ENCODE results near the gene PTPRD. TPM values are rescaled to one million over a fixed set of nuclear protein-coding genes. Genes with fewer than 3 reads are reported as not detected.
"Not testable (repeated sequence)": the region's sequence is repeated elsewhere in the genome, so short reads cannot be mapped to it uniquely, and the experiment has no call there.

PTPRD gene
- total RNA-seq, 2 experiments from 2014 or later: not detected

DNA sequence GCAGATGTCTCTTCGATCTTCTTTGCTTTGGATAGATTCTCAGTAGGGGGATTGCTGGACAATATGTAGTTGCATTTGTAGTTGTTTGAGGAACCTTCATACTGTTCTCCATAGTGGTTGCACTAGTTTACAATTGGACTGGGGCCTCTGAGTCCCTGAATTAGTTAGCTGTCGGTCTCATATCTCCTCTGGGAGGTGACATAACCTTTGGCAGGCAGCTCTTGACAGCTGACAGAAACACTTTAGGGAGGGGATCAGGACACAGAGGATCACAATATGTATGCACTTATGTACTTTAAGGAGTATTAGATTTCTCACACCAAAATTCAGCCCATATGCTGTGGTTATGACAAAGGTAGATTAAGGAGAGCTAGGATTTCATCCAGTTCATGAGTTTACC, 1533.3 kb downstream of the PTPRD start:
- ChIA-PET POLR2A (no interaction called here), CTCF (no interaction called here)
- Mint-ChIP-seq H3K4me1 (no peaks in the 10 kb centered on the region), H3K36me3 (ENCODE audit: low read depth) (no peaks in the 10 kb centered on the region), H3K27me3 (no peaks in the 10 kb centered on the region), H3K4me3 (no peak overlapping the region), H3K27ac (no peak overlapping the region), H3K9me3 (ENCODE audit: low read depth) (peaks cover 12% of the 10 kb centered on the region)
- intact Hi-C loops (cut with DNase I, micrococcal nuclease): no loop called here
- ATAC-seq (no peak), DNase-seq (no peak)

DNA sequence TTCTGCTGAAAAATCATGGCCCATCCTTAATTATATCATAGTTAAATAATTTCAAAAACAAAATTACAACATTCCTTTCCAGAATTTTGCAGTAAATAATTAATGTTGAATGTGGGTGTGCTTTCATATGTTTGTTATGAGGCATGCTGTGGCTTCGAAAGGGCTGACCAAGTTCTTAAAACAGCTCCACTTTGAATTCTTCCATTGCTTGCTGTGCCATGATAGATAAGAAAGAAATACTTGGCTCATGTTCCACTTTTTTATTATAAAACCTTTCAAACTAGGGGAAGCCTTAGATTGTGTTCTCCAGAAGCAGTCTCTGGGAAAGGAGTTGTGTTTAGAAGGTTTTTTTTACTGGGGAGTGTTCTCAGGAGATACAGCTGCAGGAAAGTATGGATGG, 1534.5 kb downstream of the PTPRD start:
- Mint-ChIP-seq H3K27ac (no peak overlapping the region), H3K27me3 (no peaks in the 10 kb centered on the region), H3K4me1 (no peaks in the 10 kb centered on the region), H3K4me3 (no peak overlapping the region), H3K9me3 (ENCODE audit: low read depth) (peaks cover 10% of the 10 kb centered on the region), H3K36me3 (ENCODE audit: low read depth) (no peaks in the 10 kb centered on the region)
- DNase-seq (no peak), ATAC-seq (no peak)
- intact Hi-C loops (cut with DNase I, micrococcal nuclease): no loop called here
- CTCF ChIA-PET: no interaction called here
- POLR2A ChIA-PET: no interaction called here

DNA sequence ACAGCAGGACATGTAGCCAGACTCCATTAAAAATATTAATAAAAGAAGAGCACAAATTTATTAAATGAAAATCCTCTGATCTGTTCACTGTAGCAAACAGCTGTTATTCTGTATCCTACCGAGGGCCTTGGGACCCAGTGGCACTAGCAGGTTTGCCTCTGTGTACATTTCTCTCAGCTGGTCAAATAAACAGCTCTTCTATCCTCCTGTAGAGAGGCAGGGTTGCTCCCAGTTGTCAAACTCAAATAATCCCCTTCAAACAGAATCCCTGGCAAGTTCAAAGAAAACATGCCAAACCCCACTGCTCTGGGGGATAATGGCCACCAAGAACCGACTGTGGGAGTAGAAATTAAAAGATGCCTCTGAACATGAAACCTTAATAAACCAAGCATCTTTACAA, 1551.2 kb downstream of the PTPRD start:
- Mint-ChIP-seq H3K4me3 (no peak overlapping the region), H3K27ac (no peak overlapping the region), H3K9me3 (ENCODE audit: low read depth) (peaks cover 6% of the 10 kb centered on the region), H3K4me1 (no peaks in the 10 kb centered on the region), H3K36me3 (ENCODE audit: low read depth) (no peaks in the 10 kb centered on the region), H3K27me3 (no peaks in the 10 kb centered on the region)
- intact Hi-C loops (cut with DNase I, micrococcal nuclease): no loop called here
- ATAC-seq (no peak), DNase-seq (no peak)
- ChIA-PET CTCF (no interaction called here), POLR2A (no interaction called here)

DNA sequence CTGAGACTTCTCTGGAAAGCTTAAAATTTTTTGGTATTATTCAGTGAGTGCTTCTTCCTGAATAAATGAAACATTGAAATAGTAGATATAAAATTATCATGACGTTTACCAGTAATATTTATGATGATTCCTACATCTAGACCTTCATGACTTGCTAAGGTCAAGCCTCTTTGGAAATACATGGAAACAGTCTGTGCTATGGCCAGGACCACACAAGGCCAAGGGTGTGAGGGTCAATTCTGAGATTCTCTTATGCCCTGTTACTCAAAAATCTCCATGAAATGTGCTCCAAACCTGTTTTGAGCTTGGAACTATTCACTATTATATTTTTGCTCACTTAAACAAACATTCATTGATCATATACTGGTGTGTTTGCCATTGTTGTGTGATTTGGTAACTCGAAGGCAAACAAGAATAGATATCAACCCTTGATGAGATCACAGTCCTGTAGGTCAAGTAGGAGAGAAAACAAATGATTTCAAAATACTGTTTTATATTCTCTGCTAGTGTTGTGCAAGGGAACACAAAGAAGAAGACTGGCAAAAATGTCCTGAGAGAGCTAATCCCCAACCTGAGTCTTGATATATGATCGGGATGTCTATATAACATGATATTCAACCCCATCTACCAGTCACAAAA, 1558.3 kb downstream of the PTPRD start:
- intact Hi-C loops (cut with DNase I, micrococcal nuclease): no loop called here
- CTCF ChIA-PET: no interaction called here
- DNase-seq (no peak), ATAC-seq (no peak)
- POLR2A ChIA-PET: no interaction called here
- H3K9me3 Mint-ChIP-seq (ENCODE audit: low read depth): peaks cover 4% of the 10 kb centered on the region
- H3K36me3 Mint-ChIP-seq (ENCODE audit: low read depth): no peaks in the 10 kb centered on the region
- H3K4me1 Mint-ChIP-seq: no peaks in the 10 kb centered on the region
- H3K4me3 Mint-ChIP-seq: no peak overlapping the region
- H3K27ac Mint-ChIP-seq: no peak overlapping the region
- H3K27me3 Mint-ChIP-seq: no peaks in the 10 kb centered on the region

DNA sequence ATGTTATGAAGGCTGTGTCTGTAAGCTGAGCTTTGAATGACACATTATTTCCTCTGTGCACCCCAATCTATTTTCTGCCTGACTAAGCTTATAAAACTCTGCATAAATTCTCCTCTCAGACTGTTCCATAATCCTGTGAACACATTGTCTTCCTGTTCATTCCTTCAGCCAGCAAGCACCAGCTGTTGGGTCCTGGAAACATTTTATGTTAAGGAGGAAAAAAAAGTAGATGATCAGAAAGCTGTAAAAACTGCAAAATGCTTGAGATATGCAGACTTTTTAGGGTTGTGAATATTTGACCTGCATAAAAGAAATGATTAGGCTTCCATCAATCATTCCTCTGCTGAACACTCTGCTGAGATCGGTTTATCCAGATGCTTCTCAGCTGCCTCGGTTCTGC, 1567.2 kb downstream of the PTPRD start:
- no peak overlapping the region for H3K27ac Mint-ChIP-seq
- H3K27me3 Mint-ChIP-seq: no peaks in the 10 kb centered on the region
- ChIA-PET CTCF (no interaction called here), POLR2A (no interaction called here)
- intact Hi-C loops (cut with DNase I, micrococcal nuclease): no loop called here
- no peak for DNase-seq
- no peak overlapping the region for H3K4me3 Mint-ChIP-seq
- H3K9me3 Mint-ChIP-seq (ENCODE audit: low read depth): no peaks in the 10 kb centered on the region
- ATAC-seq: no peak
- no peaks in the 10 kb centered on the region for H3K36me3 Mint-ChIP-seq (ENCODE audit: low read depth)
- no peaks in the 10 kb centered on the region for H3K4me1 Mint-ChIP-seq

DNA sequence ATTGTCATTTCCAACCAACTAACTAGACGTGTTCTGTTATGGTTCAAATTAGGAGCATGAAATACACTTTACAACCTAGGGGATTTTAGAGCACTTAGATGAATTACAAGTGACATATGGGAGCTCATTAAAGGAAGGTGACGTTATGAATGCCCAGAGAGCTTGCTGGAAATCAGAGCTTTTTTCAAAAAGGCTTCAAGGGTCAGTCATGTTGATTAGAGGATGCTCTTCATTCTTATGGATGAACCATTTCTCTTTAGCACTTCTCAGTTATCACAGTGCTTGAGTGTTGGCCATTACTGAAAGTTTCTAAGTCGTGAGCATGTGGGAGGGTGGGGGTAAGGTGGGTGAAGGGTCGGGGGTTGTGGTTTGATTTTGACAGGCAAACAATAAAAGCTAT, 1567.7 kb downstream of the PTPRD start:
- Mint-ChIP-seq H3K27me3 (no peaks in the 10 kb centered on the region), H3K4me3 (no peak overlapping the region), H3K4me1 (no peaks in the 10 kb centered on the region), H3K27ac (no peak overlapping the region), H3K9me3 (ENCODE audit: low read depth) (no peaks in the 10 kb centered on the region), H3K36me3 (ENCODE audit: low read depth) (no peaks in the 10 kb centered on the region)
- ChIA-PET POLR2A (no interaction called here), CTCF (no interaction called here)
- intact Hi-C loops (cut with DNase I, micrococcal nuclease): no loop called here
- no peak for DNase-seq
- no peak for ATAC-seq

DNA sequence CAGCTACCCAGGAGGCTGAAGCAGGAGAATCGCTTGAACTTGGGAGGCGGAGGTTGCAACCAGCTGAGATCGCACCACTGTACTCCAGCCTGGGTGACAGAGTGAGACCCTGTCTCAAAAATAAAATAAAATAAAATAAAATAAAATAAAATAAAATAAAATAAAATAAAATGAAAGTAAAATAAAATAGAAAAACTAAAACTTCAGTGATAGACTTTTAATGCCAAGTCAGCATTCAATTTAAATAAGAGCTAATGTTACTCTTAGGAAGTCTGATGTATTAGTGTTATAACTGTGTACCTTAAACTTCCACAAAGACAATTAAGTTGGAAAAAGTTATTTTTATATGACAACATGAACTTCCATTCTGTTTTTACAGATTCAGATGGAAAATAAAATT, 1569.0 kb downstream of the PTPRD start:
- H3K9me3 Mint-ChIP-seq (ENCODE audit: low read depth); ATAC-seq; H3K4me1 Mint-ChIP-seq; CTCF ChIA-PET; H3K36me3 Mint-ChIP-seq (ENCODE audit: low read depth); POLR2A ChIA-PET; H3K4me3 Mint-ChIP-seq; H3K27ac Mint-ChIP-seq; DNase-seq; H3K27me3 Mint-ChIP-seq; intact Hi-C loops (cut with DNase I, micrococcal nuclease): not testable (repeated sequence)

DNA sequence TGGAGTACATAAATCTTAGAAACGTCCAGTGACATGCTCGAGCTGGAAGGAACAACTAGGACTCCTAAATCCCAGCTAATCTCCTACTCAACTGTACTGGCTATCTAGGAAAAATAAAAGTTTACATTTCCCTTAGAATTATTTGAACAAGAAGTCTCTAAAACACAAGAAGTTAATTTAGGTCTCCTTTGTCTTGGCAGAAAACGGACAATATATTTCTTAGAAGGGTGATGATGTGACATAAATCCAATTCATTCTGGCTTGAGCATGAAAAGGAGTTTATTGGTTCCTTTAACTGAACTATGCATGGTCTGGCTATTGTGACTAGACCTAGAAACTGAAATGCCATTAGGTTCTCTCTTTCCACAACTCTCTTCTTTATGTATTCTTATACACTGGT, 1571.0 kb downstream of the PTPRD start:
- H3K36me3 Mint-ChIP-seq (ENCODE audit: low read depth): no peaks in the 10 kb centered on the region
- H3K27me3 Mint-ChIP-seq: no peaks in the 10 kb centered on the region
- ChIA-PET POLR2A (no interaction called here), CTCF (no interaction called here)
- no peak for ATAC-seq
- no peaks in the 10 kb centered on the region for H3K9me3 Mint-ChIP-seq (ENCODE audit: low read depth)
- intact Hi-C loops (cut with DNase I, micrococcal nuclease): no loop called here
- DNase-seq: no peak
- no peaks in the 10 kb centered on the region for H3K4me1 Mint-ChIP-seq
- no peak overlapping the region for H3K4me3 Mint-ChIP-seq
- H3K27ac Mint-ChIP-seq: no peak overlapping the region

DNA sequence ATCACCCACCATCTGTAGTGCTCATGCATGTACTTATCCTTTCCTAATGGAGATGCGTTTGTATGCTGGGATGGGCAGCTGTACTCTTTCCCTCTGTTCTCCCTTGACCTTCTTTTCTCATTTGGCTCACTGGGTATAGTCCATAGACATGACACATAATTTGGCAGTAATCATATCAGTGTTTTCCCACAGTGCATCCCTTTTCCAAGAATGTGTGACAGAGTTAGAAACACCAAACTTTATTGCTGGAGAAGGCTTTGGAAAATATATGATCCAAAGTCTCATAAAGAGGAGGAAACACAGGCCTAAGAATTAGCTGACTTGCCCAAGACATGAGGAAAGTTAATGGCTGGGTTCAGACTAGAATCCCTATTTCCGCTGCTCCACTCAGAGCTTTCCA, 1579.8 kb downstream of the PTPRD start:
- POLR2A ChIA-PET: no interaction called here
- DNase-seq (no peak), ATAC-seq (no peak)
- Mint-ChIP-seq H3K36me3 (ENCODE audit: low read depth) (no peaks in the 10 kb centered on the region), H3K9me3 (ENCODE audit: low read depth) (no peaks in the 10 kb centered on the region), H3K4me3 (no peak overlapping the region), H3K27me3 (no peaks in the 10 kb centered on the region), H3K4me1 (no peaks in the 10 kb centered on the region), H3K27ac (no peak overlapping the region)
- CTCF ChIA-PET: no interaction called here
- intact Hi-C loops (cut with DNase I, micrococcal nuclease): no loop called here

DNA sequence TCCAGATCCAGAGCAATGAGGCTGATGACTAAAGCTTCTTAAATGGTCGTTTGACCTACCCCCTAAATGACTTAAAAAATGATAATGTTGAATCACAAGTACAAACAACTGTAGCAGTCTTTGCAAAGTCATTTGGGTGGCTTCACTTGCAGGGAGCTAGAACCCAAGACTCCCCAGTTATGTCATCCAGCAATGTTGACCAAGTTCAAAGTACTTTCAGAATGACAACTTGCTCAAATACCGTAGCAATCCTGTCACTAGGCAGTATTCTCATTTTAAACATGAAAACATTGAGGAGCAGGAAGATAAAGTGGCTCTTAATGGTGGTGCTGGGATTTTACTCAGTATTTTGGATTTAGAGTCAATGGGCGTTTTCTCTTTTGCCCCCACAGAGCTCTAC, 1596.2 kb downstream of the PTPRD start:
- ATAC-seq: no peak
- CTCF ChIA-PET: no interaction called here
- H3K4me1 Mint-ChIP-seq: no peaks in the 10 kb centered on the region
- no peak for DNase-seq
- no peak overlapping the region for H3K27ac Mint-ChIP-seq
- no peak overlapping the region for H3K4me3 Mint-ChIP-seq
- H3K36me3 Mint-ChIP-seq (ENCODE audit: low read depth): no peaks in the 10 kb centered on the region
- POLR2A ChIA-PET: no interaction called here
- intact Hi-C loops (cut with DNase I, micrococcal nuclease): no loop called here
- no peaks in the 10 kb centered on the region for H3K27me3 Mint-ChIP-seq
- H3K9me3 Mint-ChIP-seq (ENCODE audit: low read depth): no peaks in the 10 kb centered on the region

DNA sequence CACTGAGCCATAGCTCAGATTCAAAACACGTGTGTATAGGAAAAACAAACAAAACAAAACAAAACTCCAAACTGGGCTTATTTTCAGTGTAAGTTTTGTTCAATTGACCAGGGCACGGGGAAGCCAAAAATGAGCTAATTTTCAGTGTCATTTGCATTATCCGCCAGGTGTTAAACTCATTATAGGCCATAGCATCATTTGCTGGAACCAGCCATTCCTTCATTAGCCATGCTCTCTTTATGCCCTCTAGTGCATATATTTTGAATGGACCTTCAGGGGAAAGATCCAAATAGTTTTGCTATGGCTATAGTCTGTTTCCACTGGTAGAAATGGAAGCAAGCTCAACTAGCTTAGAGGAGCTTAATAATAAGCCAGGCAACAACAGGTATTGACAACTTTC, 1608.0 kb downstream of the PTPRD start:
- Mint-ChIP-seq H3K36me3 (ENCODE audit: low read depth) (no peaks in the 10 kb centered on the region), H3K27ac (no peak overlapping the region), H3K4me1 (no peaks in the 10 kb centered on the region), H3K27me3 (no peaks in the 10 kb centered on the region), H3K4me3 (no peak overlapping the region), H3K9me3 (ENCODE audit: low read depth) (no peaks in the 10 kb centered on the region)
- ATAC-seq (no peak), DNase-seq (no peak)
- ChIA-PET POLR2A (no interaction called here), CTCF (no interaction called here)
- intact Hi-C loops (cut with DNase I, micrococcal nuclease): no loop called here

DNA sequence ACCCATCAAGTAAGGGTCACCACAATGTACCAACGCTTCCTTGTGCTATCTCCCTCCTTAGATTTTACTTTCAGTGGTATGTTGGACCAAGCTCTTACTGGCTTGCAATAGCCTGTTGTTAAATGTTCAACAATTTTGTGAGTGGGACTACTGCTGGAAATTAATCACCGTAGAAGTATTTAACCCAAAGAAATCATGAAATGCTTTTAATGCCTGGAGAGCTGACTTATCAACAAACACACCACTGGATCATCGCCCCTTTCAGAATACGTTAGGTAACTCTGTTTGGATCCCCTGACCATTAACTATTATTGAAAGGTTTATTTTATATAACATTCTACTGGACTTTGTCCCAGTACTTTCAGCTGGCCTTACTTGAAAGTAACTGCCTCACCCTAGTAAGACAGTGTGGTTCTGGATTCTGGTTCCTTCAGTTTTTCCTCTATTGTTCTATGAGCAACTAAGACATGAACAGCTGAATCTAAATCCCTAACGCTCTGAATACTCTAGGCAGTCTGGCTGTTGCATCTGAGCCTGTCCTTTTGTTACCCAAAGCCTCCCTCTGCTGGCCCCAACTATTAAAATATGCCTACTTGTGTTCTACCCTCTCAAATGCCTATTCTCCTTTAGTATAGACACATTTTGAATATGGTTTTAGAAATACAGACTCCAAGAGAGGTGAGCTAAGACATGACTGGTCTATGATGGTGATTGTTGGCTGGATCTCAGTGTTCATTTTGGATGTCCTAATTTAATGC, 1609.8 kb downstream of the PTPRD start:
- no peak for ATAC-seq
- CTCF ChIA-PET: no interaction called here

More for the DNA sequence above, 1609.8 kb downstream of the PTPRD start:
- no peak for DNase-seq
- Mint-ChIP-seq H3K4me3 (no peak overlapping the region), H3K4me1 (no peaks in the 10 kb centered on the region), H3K27me3 (no peaks in the 10 kb centered on the region), H3K9me3 (ENCODE audit: low read depth) (no peaks in the 10 kb centered on the region), H3K36me3 (ENCODE audit: low read depth) (no peaks in the 10 kb centered on the region), H3K27ac (no peak overlapping the region)
- intact Hi-C loops (cut with DNase I, micrococcal nuclease): no loop called here
- POLR2A ChIA-PET: no interaction called here

Measured in activated CD4-positive, alpha-beta T cell treated with anti-CD3 and anti-CD28 coated beads for 36 hours (primary cell).